Nephron (organoid): ENCODE results near the gene HACD1.
"Not testable (repeated sequence)": the region's sequence is repeated elsewhere in the genome, so short reads cannot be mapped to it uniquely, and the experiment has no call there.

Experiments used
- H3K27ac Mint-ChIP-seq, 3 experiments: 2 replicates each; pipeline ENCODE4 v1.8.0; 2020; ENCODE audit warnings: mixed read lengths in 3 of 3, mild to moderate bottlenecking in 2 of 3, moderate library complexity in 1 of 3
- H3K27me3 Mint-ChIP-seq: 2 replicates; pipeline ENCODE4 v1.8.0; 2021; ENCODE audit warnings: low read depth, mild to moderate bottlenecking, moderate library complexity, mixed read lengths
- H3K36me3 Mint-ChIP-seq: 2 replicates; pipeline ENCODE4 v1.8.0; 2020; ENCODE audit warnings: low read depth, mixed read lengths
- H3K4me1 Mint-ChIP-seq: 2 replicates; pipeline ENCODE4 v1.8.0; 2020; ENCODE audit warnings: mixed read lengths
- H3K4me3 Mint-ChIP-seq, 3 experiments: 2 replicates each; pipeline ENCODE4 v1.8.0; 2020; ENCODE audit warnings: mild to moderate bottlenecking in 3 of 3, mixed read lengths in 3 of 3, moderate library complexity in 2 of 3
- H3K9me3 Mint-ChIP-seq: 2 replicates; pipeline ENCODE4 v1.8.0; 2020; ENCODE audit warnings: mixed read lengths
- TF ChIP-seq, protein P1 (sequence below), 3 experiments: fragments of 200-600 bp; sonication (generic); IDR thresholded peaks; one replicate each; pipeline ENCODE4 v1.5.0; 2021; ENCODE audit warnings: antibody characterized with exemption in 3 of 3; ENCODE audit not compliant: unreplicated experiment in 3 of 3

The HACD1 gene

DNA sequence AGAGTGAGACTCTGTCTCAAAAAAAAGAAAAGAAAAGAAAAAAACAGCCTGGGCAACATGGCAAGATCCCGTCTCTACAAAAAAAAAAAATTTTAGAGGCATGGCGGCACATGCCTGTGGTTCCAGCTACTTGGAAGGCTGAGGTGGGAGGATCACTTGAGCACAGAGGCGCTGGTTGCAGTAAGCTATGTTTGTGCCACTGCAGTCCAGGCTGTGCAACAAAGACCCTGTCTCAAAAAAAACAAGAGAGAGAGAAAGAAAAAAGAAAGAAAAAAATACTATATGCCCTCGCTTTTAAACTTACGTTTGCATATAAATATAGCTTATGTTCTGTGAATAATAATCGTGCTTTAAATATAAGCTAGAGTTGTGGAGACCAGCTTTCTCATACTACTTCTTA, 11.2 kb downstream of the HACD1 start:
- Mint-ChIP-seq H3K27me3 (peaks cover 5% of the 10 kb centered on the region), H3K9me3 (no peaks in the 10 kb centered on the region), H3K4me3 (no peak overlapping the region), H3K27ac (no peak overlapping the region), H3K36me3 (no peaks in the 10 kb centered on the region), H3K4me1 (no peaks in the 10 kb centered on the region)
- TF ChIP-seq, protein P1, sequence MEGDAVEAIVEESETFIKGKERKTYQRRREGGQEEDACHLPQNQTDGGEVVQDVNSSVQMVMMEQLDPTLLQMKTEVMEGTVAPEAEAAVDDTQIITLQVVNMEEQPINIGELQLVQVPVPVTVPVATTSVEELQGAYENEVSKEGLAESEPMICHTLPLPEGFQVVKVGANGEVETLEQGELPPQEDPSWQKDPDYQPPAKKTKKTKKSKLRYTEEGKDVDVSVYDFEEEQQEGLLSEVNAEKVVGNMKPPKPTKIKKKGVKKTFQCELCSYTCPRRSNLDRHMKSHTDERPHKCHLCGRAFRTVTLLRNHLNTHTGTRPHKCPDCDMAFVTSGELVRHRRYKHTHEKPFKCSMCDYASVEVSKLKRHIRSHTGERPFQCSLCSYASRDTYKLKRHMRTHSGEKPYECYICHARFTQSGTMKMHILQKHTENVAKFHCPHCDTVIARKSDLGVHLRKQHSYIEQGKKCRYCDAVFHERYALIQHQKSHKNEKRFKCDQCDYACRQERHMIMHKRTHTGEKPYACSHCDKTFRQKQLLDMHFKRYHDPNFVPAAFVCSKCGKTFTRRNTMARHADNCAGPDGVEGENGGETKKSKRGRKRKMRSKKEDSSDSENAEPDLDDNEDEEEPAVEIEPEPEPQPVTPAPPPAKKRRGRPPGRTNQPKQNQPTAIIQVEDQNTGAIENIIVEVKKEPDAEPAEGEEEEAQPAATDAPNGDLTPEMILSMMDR (IDR thresholded peaks at IDR 0.05; ENCODE audit: unreplicated experiment in 3 of 3), result no peak

DNA sequence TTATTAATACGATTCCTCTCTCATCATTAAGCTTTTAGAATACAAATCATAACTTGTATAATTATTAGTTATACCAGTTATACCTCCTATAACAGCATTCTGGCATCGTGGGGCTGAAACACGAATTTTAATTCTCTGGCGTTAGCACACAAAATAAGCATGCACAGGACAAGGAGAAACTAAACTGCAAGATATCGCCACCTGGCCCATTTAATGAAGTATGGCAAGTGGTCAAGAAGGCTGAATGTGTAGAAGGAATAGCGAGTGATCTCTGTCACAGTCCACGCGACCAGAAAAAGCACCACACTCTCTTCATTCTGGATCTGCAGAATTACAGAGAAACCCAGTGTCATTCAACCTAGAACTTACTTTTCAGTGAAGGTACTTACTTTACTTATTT, 18.1 kb downstream of the HACD1 start:
- Mint-ChIP-seq H3K9me3 (no peaks in the 10 kb centered on the region), H3K27ac (no peak overlapping the region), H3K36me3 (no peaks in the 10 kb centered on the region), H3K4me1 (no peaks in the 10 kb centered on the region), H3K27me3 (no peaks in the 10 kb centered on the region), H3K4me3 (no peak overlapping the region)
- TF ChIP-seq, protein P1 (IDR thresholded peaks at IDR 0.05; ENCODE audit: unreplicated experiment in 3 of 3), result peak; percentile 30 to 52 (median 32)

DNA sequence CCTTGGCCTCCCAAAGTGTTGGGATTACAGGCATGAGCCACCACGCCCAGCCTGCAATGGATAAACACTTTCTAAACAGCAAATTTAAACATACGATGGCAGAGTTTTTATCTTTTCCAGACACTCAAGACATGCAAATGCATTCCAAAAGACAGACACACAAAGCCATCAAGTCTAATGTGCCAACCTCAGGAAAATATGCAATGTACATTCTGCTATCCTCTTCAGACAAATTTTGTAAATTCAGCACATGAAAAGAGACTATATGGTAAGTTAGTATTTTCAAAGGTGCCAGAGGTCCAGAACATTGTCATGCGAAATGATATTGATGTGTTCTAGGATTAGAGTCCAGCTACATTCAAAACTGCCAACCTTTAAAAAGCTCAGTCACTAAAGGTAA, 19.8 kb downstream of the HACD1 start:
- H3K27ac Mint-ChIP-seq, result no peak overlapping the region
- no peaks in the 10 kb centered on the region for H3K4me1 Mint-ChIP-seq
- no peaks in the 10 kb centered on the region for H3K9me3 Mint-ChIP-seq
- H3K36me3 Mint-ChIP-seq, result no peaks in the 10 kb centered on the region
- no peak overlapping the region for H3K4me3 Mint-ChIP-seq
- no peaks in the 10 kb centered on the region for H3K27me3 Mint-ChIP-seq
- TF ChIP-seq, protein P1 (IDR thresholded peaks at IDR 0.05; ENCODE audit: unreplicated experiment in 3 of 3), result no peak

DNA sequence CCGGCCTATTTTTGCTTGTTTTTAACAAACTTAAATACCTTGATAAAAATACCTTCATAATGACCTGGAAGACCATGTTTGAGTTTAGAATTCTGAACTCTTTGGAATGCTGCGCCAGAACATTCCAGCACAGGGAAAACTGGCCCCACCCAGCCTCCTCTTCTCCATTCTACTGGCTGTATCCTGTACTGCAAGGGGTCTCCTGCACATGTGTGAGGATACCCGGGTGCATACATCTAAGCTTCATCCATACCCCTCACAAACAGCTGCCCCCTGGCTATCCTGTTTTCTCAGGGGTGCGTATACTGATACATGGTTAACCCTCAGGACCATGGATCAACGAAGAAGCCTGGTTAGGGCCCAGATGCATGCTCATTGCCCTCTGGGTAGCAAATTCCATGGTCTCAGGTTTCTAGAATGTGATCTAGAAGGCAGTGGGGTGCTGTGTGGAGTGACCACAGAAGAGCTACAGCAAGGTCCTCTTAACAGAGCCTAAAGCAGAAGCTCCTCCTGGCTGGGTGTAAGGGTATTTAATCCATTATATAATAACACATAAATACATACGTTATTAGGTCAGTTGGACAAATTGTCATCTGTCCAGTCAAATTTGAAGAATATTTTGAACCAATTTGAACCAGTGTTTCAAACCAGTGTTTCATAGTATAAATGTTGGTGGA, 26.1 kb downstream of the HACD1 start:
- H3K27me3 Mint-ChIP-seq, result no peaks in the 10 kb centered on the region
- H3K4me3 Mint-ChIP-seq, result no peak overlapping the region
- no peak overlapping the region for H3K27ac Mint-ChIP-seq
- no peaks in the 10 kb centered on the region for H3K36me3 Mint-ChIP-seq
- TF ChIP-seq, protein P1 (IDR thresholded peaks at IDR 0.05; ENCODE audit: unreplicated experiment in 3 of 3), result no peak
- no peaks in the 10 kb centered on the region for H3K9me3 Mint-ChIP-seq
- H3K4me1 Mint-ChIP-seq, result peaks cover 7% of the 10 kb centered on the region

DNA sequence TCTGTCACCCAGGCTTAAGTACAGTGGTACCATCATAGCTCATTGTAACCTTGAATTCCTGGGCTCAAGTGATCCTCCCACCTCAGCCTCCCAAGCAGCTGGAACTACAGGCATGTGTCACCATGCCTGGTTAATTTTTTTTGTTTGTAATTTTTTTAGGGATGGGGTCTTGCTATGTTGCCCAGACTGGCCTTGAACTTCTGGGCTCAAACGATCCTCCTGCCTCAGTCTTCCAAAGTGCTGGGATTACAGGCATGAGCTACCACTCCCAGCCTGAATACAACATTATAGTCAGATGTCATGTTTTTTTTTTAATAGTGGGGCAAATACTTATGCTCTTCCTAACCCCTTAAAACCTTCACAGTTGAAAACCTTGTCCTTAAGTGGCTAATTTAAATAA, 27.9 kb downstream of the HACD1 start:
- not testable (repeated sequence) for H3K9me3 Mint-ChIP-seq, H3K27ac Mint-ChIP-seq, H3K36me3 Mint-ChIP-seq, H3K4me3 Mint-ChIP-seq, H3K27me3 Mint-ChIP-seq
- H3K4me1 Mint-ChIP-seq, result peaks cover 10% of the 10 kb centered on the region

DNA sequence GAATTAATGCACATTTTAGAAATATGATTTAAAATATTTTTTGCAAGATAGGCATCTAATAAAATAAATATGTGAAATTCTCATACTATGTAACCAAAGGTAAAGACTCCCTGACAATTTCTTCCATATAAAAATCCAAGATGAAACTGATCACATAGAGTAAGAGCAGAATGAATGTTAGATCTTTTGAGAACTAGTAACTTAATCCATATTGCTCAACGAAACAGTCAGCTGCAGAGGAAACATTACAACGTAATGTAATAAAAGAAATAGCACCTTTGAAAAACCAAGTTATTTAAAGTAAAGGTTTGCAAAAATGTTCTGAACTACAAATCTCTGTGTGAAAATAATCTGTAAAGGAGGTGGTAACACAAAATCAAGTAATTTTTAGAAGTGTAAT, 28.8 kb downstream of the HACD1 start:
- Mint-ChIP-seq H3K9me3 (no peaks in the 10 kb centered on the region), H3K4me1 (peaks cover 10% of the 10 kb centered on the region), H3K4me3 (no peak overlapping the region), H3K36me3 (no peaks in the 10 kb centered on the region), H3K27ac (no peak overlapping the region), H3K27me3 (no peaks in the 10 kb centered on the region)
- TF ChIP-seq, protein P1 (IDR thresholded peaks at IDR 0.05; ENCODE audit: unreplicated experiment in 3 of 3), result no peak

DNA sequence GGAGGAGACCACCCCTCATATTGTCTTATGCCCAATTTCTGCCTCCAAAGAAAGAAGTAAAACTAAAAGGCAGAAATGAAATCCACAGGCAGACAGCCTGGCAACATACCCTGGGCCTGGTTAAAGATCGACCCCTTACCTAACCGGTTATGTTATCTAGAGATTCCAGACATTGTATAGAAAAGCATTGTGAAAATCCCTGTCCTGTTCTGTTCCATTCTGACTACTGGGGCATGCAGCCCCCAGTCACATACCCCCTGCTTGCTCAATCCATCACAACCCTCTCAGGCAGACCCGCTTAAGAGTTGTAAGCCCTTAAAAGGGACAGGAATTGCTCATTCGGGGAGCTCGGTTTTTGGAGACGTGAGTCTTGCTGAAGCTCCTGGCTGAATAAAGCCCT, 29.9 kb downstream of the HACD1 start:
- not testable (repeated sequence) for H3K9me3 Mint-ChIP-seq, H3K27me3 Mint-ChIP-seq, H3K36me3 Mint-ChIP-seq, H3K4me3 Mint-ChIP-seq
- H3K27ac Mint-ChIP-seq, result peak overlapping the region; percentile 40 to 71 (median 60)
- peaks cover 10% of the 10 kb centered on the region for H3K4me1 Mint-ChIP-seq
